CD1c-positive myeloid dendritic cell (primary cell): ENCODE results near the gene CCDC171.
"Not testable (repeated sequence)": the region's sequence is repeated elsewhere in the genome, so short reads cannot be mapped to it uniquely, and the experiment has no call there.

ENCODE experiments used
- DNase-seq: peaks from one replicate; pipeline ENCODE4 v3.0.0-alpha.2; 2016; ENCODE audit errors: extremely low spot score

The CCDC171 gene

GRCh38 chr9:15761551-15761950 is 208.7 kb downstream of the CCDC171 start:
- DNase-seq, result no peak

- DNase-seq, result no peak
Measured at GRCh38 chr9:15763371-15763770, 210.5 kb downstream of the CCDC171 start.

- no peak for DNase-seq
Measured at GRCh38 chr9:15764131-15764530, 211.3 kb downstream of the CCDC171 start.

- no peak for DNase-seq
Measured at GRCh38 chr9:15769547-15769946, 216.7 kb downstream of the CCDC171 start.

- DNase-seq, result no peak
Measured at GRCh38 chr9:15778861-15779260, 226.0 kb downstream of the CCDC171 start.

- no peak for DNase-seq
Measured at GRCh38 chr9:15782106-15782505, 229.3 kb downstream of the CCDC171 start.

GRCh38 chr9:15785584-15785983 is 232.7 kb downstream of the CCDC171 start:
- no peak for DNase-seq

- no peak for DNase-seq
Measured at GRCh38 chr9:15786616-15787015, 233.8 kb downstream of the CCDC171 start.

GRCh38 chr9:15810219-15810899 is 257.5 kb downstream of the CCDC171 start:
- not testable (repeated sequence) for DNase-seq

- no peak for DNase-seq
Measured at GRCh38 chr9:15813076-15813475, 260.2 kb downstream of the CCDC171 start.

- no peak for DNase-seq
Measured at GRCh38 chr9:15824310-15824709, 271.5 kb downstream of the CCDC171 start.

- DNase-seq, result no peak
Measured at GRCh38 chr9:15831384-15831783, 278.5 kb downstream of the CCDC171 start.

GRCh38 chr9:15834541-15834940 is 281.7 kb downstream of the CCDC171 start:
- DNase-seq, result no peak

GRCh38 chr9:15837079-15837679 is 284.3 kb downstream of the CCDC171 start:
- DNase-seq, result peak; percentile 59

- no peak for DNase-seq
Measured at GRCh38 chr9:15842051-15842450, 289.2 kb downstream of the CCDC171 start.

- DNase-seq, result no peak
Measured at GRCh38 chr9:15843316-15843715, 290.5 kb downstream of the CCDC171 start.

GRCh38 chr9:15843931-15844330 is 291.1 kb downstream of the CCDC171 start:
- DNase-seq, result no peak

GRCh38 chr9:15846611-15847010 is 293.8 kb downstream of the CCDC171 start:
- no peak for DNase-seq

- no peak for DNase-seq
Measured at GRCh38 chr9:15849871-15850270, 297.0 kb downstream of the CCDC171 start.

GRCh38 chr9:15851766-15852165 is 298.9 kb downstream of the CCDC171 start:
- DNase-seq, result no peak

- DNase-seq, result no peak
Measured at GRCh38 chr9:15856591-15856990, 303.7 kb downstream of the CCDC171 start.

- DNase-seq, result no peak
Measured at GRCh38 chr9:15867334-15867733, 314.5 kb downstream of the CCDC171 start.

- no peak for DNase-seq
Measured at GRCh38 chr9:15867988-15868387, 315.1 kb downstream of the CCDC171 start.
